Right atrium auricular region (tissue), 2 donors: Measurements from ENCODE around the gene NBAS. TPM values are rescaled to one million over a fixed set of nuclear protein-coding genes. Genes with fewer than 3 reads are reported as not detected.

Experiments used
- DNase-seq: peaks from one replicate; pipeline ENCODE4 v3.0.0-alpha.2; 2019; ENCODE audit warnings: low spot score
- H3K27ac ChIP-seq, 2 donors: fragments of 200-600 bp; sonication (generic); 1 replicate in 1 of 2; 2 replicates in 1 of 2; pipeline ENCODE4 v1.5.1; 2016 to 2019
- H3K27me3 ChIP-seq, 2 donors: fragments of 200-600 bp; sonication (generic); one replicate each; pipeline versions ENCODE4 v1.5.1 to v1.6.0; 2017 to 2019
- H3K36me3 ChIP-seq: fragments of 200-600 bp; sonication (generic); one replicate; pipeline ENCODE4 v1.5.1; 2016
- H3K4me1 ChIP-seq, 2 donors: fragments of 200-600 bp; sonication (generic); one replicate each; pipeline versions ENCODE4 v1.5.1 to v1.6.0; 2017 to 2019
- H3K4me3 ChIP-seq, 2 donors: fragments of 200-600 bp; sonication (generic); 1 replicate in 1 of 2; 2 replicates in 1 of 2; pipeline ENCODE4 v1.5.1; 2017 to 2019; ENCODE audit warnings: mild to moderate bottlenecking in 1 of 2, moderate library complexity in 1 of 2
- H3K9me3 ChIP-seq, 2 donors: fragments of 200-600 bp; sonication (generic); one replicate each; pipeline ENCODE4 v1.5.1; 2019
- CTCF ChIP-seq, 2 donors: fragments of 200-600 bp; sonication (generic); IDR thresholded peaks; one replicate each; pipeline ENCODE4 v1.5.1; 2019; ENCODE audit warnings: antibody characterized with exemption in 2 of 2
- total RNA-seq, 2 donors: library from RNA; depleted of rRNA; stranded (reverse); fragments of >200 nt; gene quantifications; one replicate each; pipeline ENCODE4 v1.1.0, GENCODE V29; 2016

The NBAS gene
- total RNA-seq, 2 donors from 2014 or later = 31.1 to 39.1 TPM

GRCh38 chr2:15160201-15160991 is 400.7 kb downstream of the NBAS start:
- H3K27ac ChIP-seq = no peak overlapping the region
- DNase-seq = no peak
- no peaks in the 10 kb centered on the region for H3K27me3 ChIP-seq
- no peak for TF ChIP-seq CTCF (IDR thresholded peaks at IDR 0.05)
- H3K4me1 ChIP-seq = no peaks in the 10 kb centered on the region
- H3K4me3 ChIP-seq = no peak overlapping the region
- no peaks in the 10 kb centered on the region for H3K9me3 ChIP-seq
- no peaks in the 10 kb centered on the region for H3K36me3 ChIP-seq

- Histone ChIP-seq H3K36me3 (no peaks in the 10 kb centered on the region), H3K27me3 (no peaks in the 10 kb centered on the region), H3K4me3 (no peak overlapping the region), H3K27ac (no peak overlapping the region), H3K9me3 (no peaks in the 10 kb centered on the region), H3K4me1 (no peaks in the 10 kb centered on the region)
- TF ChIP-seq CTCF (IDR thresholded peaks at IDR 0.05) = peak in 1 of 2 donors; percentile 55
- DNase-seq = no peak
Observed at GRCh38 chr2:15159751-15160177, 401.4 kb downstream of the NBAS start.

GRCh38 chr2:15159206-15159605 is 401.9 kb downstream of the NBAS start:
- Histone ChIP-seq H3K27ac (no peak overlapping the region), H3K9me3 (no peaks in the 10 kb centered on the region), H3K4me3 (no peak overlapping the region), H3K27me3 (no peaks in the 10 kb centered on the region), H3K36me3 (no peaks in the 10 kb centered on the region), H3K4me1 (no peaks in the 10 kb centered on the region)
- no peak for TF ChIP-seq CTCF (IDR thresholded peaks at IDR 0.05)
- no peak for DNase-seq

GRCh38 chr2:15158532-15158931 is 402.6 kb downstream of the NBAS start:
- no peak overlapping the region for H3K27ac ChIP-seq
- H3K4me1 ChIP-seq = no peaks in the 10 kb centered on the region
- H3K4me3 ChIP-seq = no peak overlapping the region
- H3K27me3 ChIP-seq = no peaks in the 10 kb centered on the region
- no peaks in the 10 kb centered on the region for H3K9me3 ChIP-seq
- DNase-seq = no peak
- no peaks in the 10 kb centered on the region for H3K36me3 ChIP-seq
- TF ChIP-seq CTCF (IDR thresholded peaks at IDR 0.05) = no peak

GRCh38 chr2:15158100-15158499 is 403.0 kb downstream of the NBAS start:
- no peaks in the 10 kb centered on the region for H3K4me1 ChIP-seq
- no peak for TF ChIP-seq CTCF (IDR thresholded peaks at IDR 0.05)
- no peak for DNase-seq
- no peaks in the 10 kb centered on the region for H3K9me3 ChIP-seq
- no peaks in the 10 kb centered on the region for H3K27me3 ChIP-seq
- no peak overlapping the region for H3K27ac ChIP-seq
- H3K36me3 ChIP-seq = no peaks in the 10 kb centered on the region
- H3K4me3 ChIP-seq = no peak overlapping the region
